ENCODE measurements around the gene COL15A1. TPM values are rescaled to one million over a fixed set of nuclear protein-coding genes. Genes with fewer than 3 reads are reported as not detected.

The COL15A1 gene
- total RNA-seq, 1 donor from 2014 or later = 8.0 TPM

DNA sequence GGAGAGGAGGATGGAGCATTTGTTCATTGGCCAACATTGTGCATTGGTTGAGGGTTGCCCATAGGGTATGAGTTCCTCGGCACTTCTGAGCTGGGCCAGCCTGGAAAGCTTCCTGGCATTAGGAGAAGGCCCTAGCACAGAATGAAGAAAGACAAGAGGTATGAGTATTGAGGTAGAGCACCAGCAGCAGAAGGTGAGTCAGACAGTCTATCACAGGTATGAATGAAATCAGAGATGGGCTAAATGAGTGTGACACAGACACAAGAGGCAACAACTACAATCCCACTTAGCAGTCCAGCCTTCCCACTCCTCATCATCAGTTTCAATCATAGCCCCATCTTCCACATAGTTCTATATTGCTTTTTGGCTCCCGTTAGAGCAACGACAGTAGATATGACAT is 135.8 kb downstream of the COL15A1 start:
- DNase-seq = no peak
- Histone ChIP-seq H3K27me3 (ENCODE audit: low read depth) (no peaks in the 10 kb centered on the region), H3K36me3 (no peaks in the 10 kb centered on the region), H3K4me1 (peaks cover 14% of the 10 kb centered on the region), H3K9me3 (no peaks in the 10 kb centered on the region), H3K27ac (no peak overlapping the region), H3K4me3 (no peak overlapping the region)
- intact Hi-C loops (cut with DNase I) = no loop called here
- no peak for ATAC-seq
- TF ChIP-seq, protein P1, sequence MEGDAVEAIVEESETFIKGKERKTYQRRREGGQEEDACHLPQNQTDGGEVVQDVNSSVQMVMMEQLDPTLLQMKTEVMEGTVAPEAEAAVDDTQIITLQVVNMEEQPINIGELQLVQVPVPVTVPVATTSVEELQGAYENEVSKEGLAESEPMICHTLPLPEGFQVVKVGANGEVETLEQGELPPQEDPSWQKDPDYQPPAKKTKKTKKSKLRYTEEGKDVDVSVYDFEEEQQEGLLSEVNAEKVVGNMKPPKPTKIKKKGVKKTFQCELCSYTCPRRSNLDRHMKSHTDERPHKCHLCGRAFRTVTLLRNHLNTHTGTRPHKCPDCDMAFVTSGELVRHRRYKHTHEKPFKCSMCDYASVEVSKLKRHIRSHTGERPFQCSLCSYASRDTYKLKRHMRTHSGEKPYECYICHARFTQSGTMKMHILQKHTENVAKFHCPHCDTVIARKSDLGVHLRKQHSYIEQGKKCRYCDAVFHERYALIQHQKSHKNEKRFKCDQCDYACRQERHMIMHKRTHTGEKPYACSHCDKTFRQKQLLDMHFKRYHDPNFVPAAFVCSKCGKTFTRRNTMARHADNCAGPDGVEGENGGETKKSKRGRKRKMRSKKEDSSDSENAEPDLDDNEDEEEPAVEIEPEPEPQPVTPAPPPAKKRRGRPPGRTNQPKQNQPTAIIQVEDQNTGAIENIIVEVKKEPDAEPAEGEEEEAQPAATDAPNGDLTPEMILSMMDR (IDR thresholded peaks at IDR 0.05) = no peak

DNA sequence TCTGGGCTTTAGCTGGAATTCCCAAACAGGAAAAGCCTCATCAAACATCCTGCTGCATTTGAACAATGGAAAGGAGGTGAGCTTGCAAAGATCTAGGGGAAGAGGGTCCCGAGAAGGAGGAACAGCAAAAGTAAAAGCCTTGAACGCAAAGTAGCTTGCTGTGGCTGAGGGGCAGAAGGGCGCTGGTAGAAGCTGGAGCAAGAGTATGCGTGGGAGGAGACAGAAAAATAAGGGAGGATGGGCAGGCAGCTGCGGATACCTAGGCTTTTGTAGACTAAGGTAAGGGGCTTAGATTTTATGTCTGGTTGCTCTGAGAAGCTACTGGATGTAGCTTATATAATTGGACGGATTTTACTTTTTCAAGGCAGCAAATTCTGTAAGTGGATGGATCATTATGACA is 139.3 kb downstream of the COL15A1 start:
- no peaks in the 10 kb centered on the region for H3K9me3 ChIP-seq
- H3K27ac ChIP-seq = no peak overlapping the region

DNA sequence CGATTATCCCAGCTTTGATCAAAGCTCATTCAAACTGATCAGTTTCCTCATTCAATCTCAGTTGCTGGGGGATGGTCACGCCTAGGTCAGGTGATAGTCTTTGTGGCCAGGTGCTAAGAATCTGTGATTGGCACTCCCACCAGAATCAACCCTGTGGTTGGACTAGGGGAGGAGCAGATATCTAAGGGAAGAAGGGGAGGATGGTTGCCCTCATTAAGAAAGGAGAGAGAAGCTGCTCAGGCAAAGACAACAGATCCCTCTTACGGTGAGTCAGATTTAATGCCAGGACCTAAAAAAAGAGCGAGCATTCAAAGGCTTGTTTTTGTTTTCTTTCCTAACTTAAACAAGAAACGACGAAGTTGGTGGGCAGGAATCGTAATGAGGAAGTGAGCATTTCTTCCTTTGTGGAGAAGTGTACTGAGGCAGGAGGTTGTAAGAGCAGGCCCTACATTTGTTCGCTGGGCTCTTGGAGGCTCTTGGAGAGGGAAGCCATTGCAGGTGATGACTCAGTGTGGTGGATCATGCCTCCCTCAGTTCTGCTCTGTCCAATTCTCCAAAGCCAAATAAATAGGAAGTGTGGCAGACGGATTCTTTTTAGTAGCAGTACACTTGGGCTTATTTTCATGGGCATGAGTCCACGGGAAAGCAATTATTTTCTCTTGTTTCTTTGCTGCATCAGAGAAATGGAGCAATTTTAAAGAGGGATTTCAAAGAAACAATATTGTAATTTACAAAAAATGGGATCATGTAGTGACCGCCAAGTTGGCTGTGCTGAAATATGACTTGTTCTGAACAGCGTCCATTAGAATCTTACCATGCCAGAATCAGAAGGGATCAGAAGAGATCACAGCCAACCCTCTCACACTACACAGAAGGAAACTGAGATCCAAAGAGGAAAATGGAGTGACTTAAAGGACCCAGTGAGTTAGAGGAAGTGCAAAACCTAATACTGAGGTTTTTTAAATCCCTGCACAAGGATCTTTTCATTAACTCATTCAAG is 142.5 kb downstream of the COL15A1 start:
- no peaks in the 10 kb centered on the region for H3K36me3 ChIP-seq
- intact Hi-C loops (cut with DNase I) = no loop called here
- DNase-seq (no peak), ATAC-seq (peak; percentile 64 to 74)
- no peak overlapping the region for H3K4me3 ChIP-seq
- H3K27me3 ChIP-seq (ENCODE audit: low read depth) = no peaks in the 10 kb centered on the region
- H3K4me1 ChIP-seq = peaks cover 17% of the 10 kb centered on the region
- no peaks in the 10 kb centered on the region for H3K9me3 ChIP-seq
- H3K27ac ChIP-seq = no peak overlapping the region
- TF ChIP-seq, protein P1 (IDR thresholded peaks at IDR 0.05) = no peak

More for the DNA sequence above, 139.3 kb downstream of the COL15A1 start:
- DNase-seq (no peak), ATAC-seq (no peak)
- H3K4me1 ChIP-seq = peaks cover 17% of the 10 kb centered on the region
- no peaks in the 10 kb centered on the region for H3K27me3 ChIP-seq (ENCODE audit: low read depth)
- intact Hi-C loops (cut with DNase I) = no loop called here
- no peaks in the 10 kb centered on the region for H3K36me3 ChIP-seq
- no peak overlapping the region for H3K4me3 ChIP-seq
- TF ChIP-seq, protein P1 (IDR thresholded peaks at IDR 0.05) = no peak

DNA sequence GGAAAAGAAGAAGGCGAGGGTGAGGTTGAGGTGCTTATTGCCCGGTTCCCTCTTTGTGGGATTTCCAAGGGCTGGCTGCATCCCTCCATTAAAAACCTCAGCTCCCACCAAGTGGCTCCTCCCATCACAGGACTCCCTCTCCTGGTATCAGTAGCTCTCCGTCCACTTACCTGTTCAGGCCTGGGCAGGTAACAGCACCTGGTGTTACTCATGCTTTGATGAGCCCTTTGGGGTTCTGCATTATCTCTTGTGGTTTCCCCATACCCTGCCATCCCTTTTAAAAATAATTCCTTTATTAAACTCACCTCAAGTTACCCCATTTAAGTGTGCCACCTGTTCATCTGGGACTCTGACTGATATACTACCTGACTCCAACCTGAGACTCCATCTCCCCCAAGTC is 143.8 kb downstream of the COL15A1 start:
- H3K9me3 ChIP-seq = no peaks in the 10 kb centered on the region
- no peak for DNase-seq
- peaks cover 19% of the 10 kb centered on the region for H3K4me1 ChIP-seq
- no peak overlapping the region for H3K27ac ChIP-seq
- no peaks in the 10 kb centered on the region for H3K27me3 ChIP-seq (ENCODE audit: low read depth)
- no peak for ATAC-seq
- intact Hi-C loops (cut with DNase I) = no loop called here
- H3K4me3 ChIP-seq = no peak overlapping the region
- TF ChIP-seq, protein P1 (IDR thresholded peaks at IDR 0.05) = no peak
- H3K36me3 ChIP-seq = no peaks in the 10 kb centered on the region

DNA sequence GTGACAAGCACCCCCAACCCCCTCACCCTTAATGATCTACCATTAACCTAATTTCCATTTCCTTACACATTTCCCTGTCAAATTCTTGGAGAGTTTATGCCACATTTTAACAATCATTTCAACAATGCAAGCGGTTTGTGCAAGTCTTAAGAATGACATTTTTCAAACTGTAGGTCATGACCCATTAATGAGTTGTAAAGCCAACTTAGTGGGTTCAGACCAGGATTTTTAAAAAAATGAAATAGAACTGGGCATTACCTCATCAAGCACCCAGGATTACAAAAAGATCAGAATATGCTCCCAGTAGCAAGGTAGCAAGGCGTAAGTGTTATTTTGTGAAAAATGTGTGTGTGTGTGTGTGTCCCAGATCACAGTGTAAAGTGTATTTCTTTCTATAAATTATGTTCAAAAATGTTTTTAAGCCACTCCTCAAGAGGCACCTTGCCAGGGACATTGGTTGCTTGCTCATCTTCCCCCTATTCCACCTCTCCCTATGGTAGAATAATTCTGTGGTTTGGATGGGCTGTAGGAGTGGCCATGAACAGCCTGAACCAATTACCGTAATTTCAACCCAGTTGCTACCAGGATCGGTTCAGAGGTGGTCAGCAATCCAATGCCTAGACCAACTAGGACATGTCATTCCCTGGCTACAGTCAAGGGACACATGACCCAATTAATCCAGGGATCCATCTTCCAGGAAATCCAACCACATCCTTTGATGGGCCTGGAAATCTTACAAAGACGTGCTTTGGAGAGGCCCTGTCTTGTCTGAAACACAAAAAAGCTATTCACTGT is 146.8 kb downstream of the COL15A1 start:
- Histone ChIP-seq H3K27me3 (ENCODE audit: low read depth) (no peaks in the 10 kb centered on the region), H3K4me3 (no peak overlapping the region), H3K27ac (no peak overlapping the region), H3K9me3 (no peaks in the 10 kb centered on the region), H3K4me1 (peaks cover 20% of the 10 kb centered on the region), H3K36me3 (no peaks in the 10 kb centered on the region)
- intact Hi-C loops (cut with DNase I) = no loop called here
- ATAC-seq (no peak), DNase-seq (no peak)
- TF ChIP-seq, protein P1 (IDR thresholded peaks at IDR 0.05) = no peak

Measured in lower lobe of right lung (tissue), 2 donors.